HAP-1 (cell line): ENCODE measurements around the gene C6orf47.
A peak's percentile ranks its signal among the peaks of the same experiment; 100 is the strongest.

Experiments
- DNase-seq, 2 experiments: peaks; one replicate each; pipeline ENCODE4 v3.0.0-alpha.2; 2016 to 2020; ENCODE audit warnings: low spot score in 2 of 2
- H3K27me3 ChIP-seq: fragments of 250-450 bp; sonication (Bioruptor Pico); 2 replicates; pipeline ENCODE4 v1.5.1; 2020; ENCODE audit warnings: low read depth, mild to moderate bottlenecking, moderate library complexity
- H3K36me3 ChIP-seq: fragments of 250-450 bp; sonication (Bioruptor Pico); replicated peaks from 2 replicates; pipeline ENCODE4 v1.5.1; 2020; ENCODE audit warnings: mild to moderate bottlenecking
- H3K4me1 ChIP-seq: fragments of 250-450 bp; sonication (Bioruptor Pico); 2 replicates; pipeline ENCODE4 v1.5.1; 2020; ENCODE audit warnings: mild to moderate bottlenecking
- H3K4me3 ChIP-seq: fragments of 250-450 bp; sonication (Bioruptor Pico); 2 replicates; pipeline ENCODE4 v1.5.1; 2020; ENCODE audit warnings: mild to moderate bottlenecking, moderate library complexity
- H3K9me3 ChIP-seq: fragments of 250-450 bp; sonication (Bioruptor Pico); 2 replicates; pipeline ENCODE4 v1.5.1; 2020; ENCODE audit warnings: mild to moderate bottlenecking, moderate library complexity
- in situ Hi-C: fragments of 300-500 bp; cut with MboI; formaldehyde crosslinking; loops from 3 replicates; pipeline ENCODE4 v1.14.3; 2020; ENCODE audit warnings: low sequenced_read_pairs, inconsistent platforms, mixed read lengths

C6orf47 gene

GRCh38 chr6:31692886-31693285 lies 32.3 kb upstream of the C6orf47 start:
- in situ Hi-C loops = no loop called here
- DNase-seq = no peak
- H3K27me3 ChIP-seq = no peaks in the 10 kb centered on the region
- H3K36me3 ChIP-seq = peaks cover 50% of the 10 kb centered on the region
- no peak overlapping the region for H3K4me3 ChIP-seq
- H3K9me3 ChIP-seq = no peaks in the 10 kb centered on the region
- no peaks in the 10 kb centered on the region for H3K4me1 ChIP-seq

- in situ Hi-C loops = no loop called here
- H3K4me3 ChIP-seq = no peak overlapping the region
- no peaks in the 10 kb centered on the region for H3K27me3 ChIP-seq
- H3K9me3 ChIP-seq = no peaks in the 10 kb centered on the region
- no peak for DNase-seq
- H3K36me3 ChIP-seq = peaks cover 53% of the 10 kb centered on the region
- H3K4me1 ChIP-seq = no peaks in the 10 kb centered on the region
Measured at GRCh38 chr6:31692353-31692752, 31.8 kb upstream of the C6orf47 start.

DNA sequence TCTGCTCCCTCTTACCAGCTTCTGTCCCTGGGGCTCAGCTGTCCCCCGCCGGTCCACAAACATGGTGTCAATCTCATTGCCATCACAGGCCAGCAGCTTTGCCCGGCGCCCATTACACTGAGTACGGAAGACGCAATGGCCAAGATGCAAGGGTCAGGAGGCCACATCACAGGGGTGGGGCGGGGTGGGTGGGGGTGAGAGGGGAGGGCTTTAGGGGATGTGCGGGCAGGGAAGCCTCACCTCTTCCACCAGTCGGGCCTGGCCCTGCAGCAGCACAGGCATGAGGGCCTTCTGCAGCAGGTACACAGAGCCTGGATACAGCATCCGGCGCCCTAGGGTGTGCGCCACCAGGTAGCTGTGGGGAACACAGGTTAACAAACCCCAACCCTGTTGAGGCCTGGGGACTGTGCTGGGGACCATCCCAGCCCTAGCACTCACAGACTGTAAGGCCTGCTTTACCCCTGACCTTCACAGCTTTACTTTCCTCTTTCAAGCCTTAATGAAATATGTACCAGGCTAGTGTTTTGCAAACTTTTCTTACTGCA lies 31.1 kb upstream of the C6orf47 start:
- H3K27me3 ChIP-seq = no peaks in the 10 kb centered on the region
- no peaks in the 10 kb centered on the region for H3K4me1 ChIP-seq
- no peaks in the 10 kb centered on the region for H3K9me3 ChIP-seq
- in situ Hi-C loops = no loop called here
- no peak for DNase-seq
- no peak overlapping the region for H3K4me3 ChIP-seq
- H3K36me3 ChIP-seq = peaks cover 52% of the 10 kb centered on the region

- no peaks in the 10 kb centered on the region for H3K27me3 ChIP-seq
- in situ Hi-C loops = no loop called here
- peaks cover 52% of the 10 kb centered on the region for H3K36me3 ChIP-seq
- H3K9me3 ChIP-seq = no peaks in the 10 kb centered on the region
- H3K4me3 ChIP-seq = no peak overlapping the region
- DNase-seq = no peak
- no peaks in the 10 kb centered on the region for H3K4me1 ChIP-seq
Measured at GRCh38 chr6:31691078-31691463, 30.5 kb upstream of the C6orf47 start.

GRCh38 chr6:31690231-31691077 lies 29.9 kb upstream of the C6orf47 start:
- DNase-seq = no peak
- Histone ChIP-seq H3K9me3 (no peaks in the 10 kb centered on the region), H3K4me3 (no peak overlapping the region), H3K36me3 (peaks cover 52% of the 10 kb centered on the region), H3K27me3 (no peaks in the 10 kb centered on the region), H3K4me1 (no peaks in the 10 kb centered on the region)
- in situ Hi-C loops = no loop called here

DNA sequence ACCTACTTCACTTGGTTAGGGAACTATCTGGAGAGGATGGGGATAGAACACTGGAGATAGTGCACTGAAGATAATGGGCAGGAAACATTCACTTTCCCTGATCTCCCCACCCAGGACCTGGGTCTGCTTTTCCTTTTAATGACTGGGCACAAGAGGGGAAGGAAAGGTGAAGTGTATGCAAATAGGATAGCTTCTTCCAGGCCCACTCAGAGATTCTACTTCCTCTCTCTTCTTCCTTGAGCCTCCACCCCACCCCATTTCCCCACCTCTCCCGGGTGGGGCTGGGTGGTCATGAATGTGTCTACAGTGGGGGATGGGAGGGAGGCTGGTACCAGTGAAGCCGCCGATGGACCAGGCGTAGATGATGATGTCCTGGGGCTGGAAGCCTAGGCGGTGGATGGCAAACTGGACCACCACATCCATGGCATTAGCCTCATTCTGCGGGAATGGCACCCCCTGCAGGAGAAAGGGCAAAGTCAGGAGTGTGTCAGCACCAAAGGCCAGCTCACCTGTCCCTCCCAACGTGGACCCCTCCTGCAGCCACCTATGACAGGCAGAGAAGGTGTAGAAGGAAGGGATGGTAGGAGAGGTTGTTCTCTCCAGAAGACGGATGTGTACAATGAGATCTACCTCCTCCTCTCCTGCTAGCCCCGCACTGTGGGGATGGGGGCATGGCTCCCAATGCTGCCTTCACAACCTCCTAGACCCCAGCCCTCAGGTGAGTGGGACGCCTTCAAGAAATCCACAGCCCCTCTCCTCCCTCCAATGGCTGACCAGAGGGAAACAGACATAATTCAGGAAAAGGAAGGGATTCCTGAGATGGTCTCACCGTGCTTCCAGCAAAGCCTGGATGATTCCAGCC lies 28.9 kb upstream of the C6orf47 start:
- Histone ChIP-seq H3K9me3 (no peaks in the 10 kb centered on the region), H3K4me3 (no peak overlapping the region), H3K27me3 (no peaks in the 10 kb centered on the region), H3K36me3 (peaks cover 46% of the 10 kb centered on the region), H3K4me1 (no peaks in the 10 kb centered on the region)
- in situ Hi-C loops = no loop called here
- DNase-seq = peak in 1 of 2 experiments; percentile 35

- H3K36me3 ChIP-seq = peaks cover 40% of the 10 kb centered on the region
- no peak for DNase-seq
- no peak overlapping the region for H3K4me3 ChIP-seq
- no peaks in the 10 kb centered on the region for H3K27me3 ChIP-seq
- in situ Hi-C loops = no loop called here
- no peaks in the 10 kb centered on the region for H3K9me3 ChIP-seq
- no peaks in the 10 kb centered on the region for H3K4me1 ChIP-seq
Measured at GRCh38 chr6:31687860-31688693, 27.5 kb upstream of the C6orf47 start.

- Histone ChIP-seq H3K27me3 (no peaks in the 10 kb centered on the region), H3K4me3 (no peak overlapping the region), H3K4me1 (no peaks in the 10 kb centered on the region), H3K36me3 (peaks cover 36% of the 10 kb centered on the region), H3K9me3 (no peaks in the 10 kb centered on the region)
- no peak for DNase-seq
- in situ Hi-C loops = no loop called here
Measured at GRCh38 chr6:31687321-31687720, 26.7 kb upstream of the C6orf47 start.

DNA sequence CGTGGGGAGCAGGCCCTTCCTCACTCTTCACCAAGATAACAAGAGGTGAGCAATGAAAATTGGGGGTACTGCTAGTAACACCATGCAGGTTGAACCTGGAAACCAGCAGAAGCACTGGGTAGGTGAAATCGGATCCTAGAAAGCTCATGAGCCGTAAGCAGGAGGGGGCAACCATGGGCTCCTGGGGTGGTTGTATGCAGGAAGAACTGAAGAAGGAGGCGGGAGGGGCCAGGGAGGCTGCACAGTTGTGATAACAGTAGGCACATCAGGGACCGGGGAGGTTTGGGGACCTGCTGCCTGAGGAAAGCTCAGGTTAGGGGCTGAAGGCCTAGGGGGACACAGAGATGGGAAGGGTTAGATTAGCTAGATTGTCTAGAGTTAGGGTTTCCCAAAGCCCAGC lies 25.9 kb upstream of the C6orf47 start:
- no peak overlapping the region for H3K4me3 ChIP-seq
- H3K27me3 ChIP-seq = no peaks in the 10 kb centered on the region
- no peaks in the 10 kb centered on the region for H3K9me3 ChIP-seq
- no peak for DNase-seq
- H3K4me1 ChIP-seq = peaks cover 2% of the 10 kb centered on the region
- in situ Hi-C loops = no loop called here
- peaks cover 36% of the 10 kb centered on the region for H3K36me3 ChIP-seq

- H3K36me3 ChIP-seq = peaks cover 13% of the 10 kb centered on the region
- in situ Hi-C loops = no loop called here
- no peak overlapping the region for H3K4me3 ChIP-seq
- H3K27me3 ChIP-seq = no peaks in the 10 kb centered on the region
- no peaks in the 10 kb centered on the region for H3K9me3 ChIP-seq
- DNase-seq = no peak
- H3K4me1 ChIP-seq = peaks cover 12% of the 10 kb centered on the region
Measured at GRCh38 chr6:31683591-31683990, 23.0 kb upstream of the C6orf47 start.

DNA sequence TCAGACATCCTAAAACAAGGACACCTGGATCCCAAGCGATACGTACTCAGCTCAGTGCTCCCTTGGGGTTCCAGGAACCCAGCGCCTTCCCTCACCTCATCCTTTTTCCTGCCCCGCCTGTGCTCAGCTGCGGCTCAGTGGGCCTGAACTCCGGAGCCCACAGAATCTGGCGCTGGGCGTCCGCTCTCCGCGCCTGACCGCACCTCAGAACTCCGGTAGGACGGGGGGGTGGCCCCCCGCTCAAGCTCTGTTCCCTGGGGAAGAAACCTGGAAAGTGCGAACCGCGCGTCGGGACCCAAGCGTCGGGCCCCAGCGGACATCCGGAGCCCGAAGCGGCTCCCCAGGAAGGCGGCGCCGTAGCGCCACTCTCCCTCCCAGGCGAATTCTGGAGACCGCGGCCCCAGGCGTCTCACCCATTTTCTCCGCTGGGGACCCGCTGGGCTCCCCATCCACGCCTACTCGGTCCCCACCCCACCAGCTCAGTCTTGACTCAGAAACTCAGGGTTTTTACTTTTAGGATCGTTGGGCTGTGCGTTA lies 20.6 kb upstream of the C6orf47 start:
- in situ Hi-C loops = no loop called here

DNA sequence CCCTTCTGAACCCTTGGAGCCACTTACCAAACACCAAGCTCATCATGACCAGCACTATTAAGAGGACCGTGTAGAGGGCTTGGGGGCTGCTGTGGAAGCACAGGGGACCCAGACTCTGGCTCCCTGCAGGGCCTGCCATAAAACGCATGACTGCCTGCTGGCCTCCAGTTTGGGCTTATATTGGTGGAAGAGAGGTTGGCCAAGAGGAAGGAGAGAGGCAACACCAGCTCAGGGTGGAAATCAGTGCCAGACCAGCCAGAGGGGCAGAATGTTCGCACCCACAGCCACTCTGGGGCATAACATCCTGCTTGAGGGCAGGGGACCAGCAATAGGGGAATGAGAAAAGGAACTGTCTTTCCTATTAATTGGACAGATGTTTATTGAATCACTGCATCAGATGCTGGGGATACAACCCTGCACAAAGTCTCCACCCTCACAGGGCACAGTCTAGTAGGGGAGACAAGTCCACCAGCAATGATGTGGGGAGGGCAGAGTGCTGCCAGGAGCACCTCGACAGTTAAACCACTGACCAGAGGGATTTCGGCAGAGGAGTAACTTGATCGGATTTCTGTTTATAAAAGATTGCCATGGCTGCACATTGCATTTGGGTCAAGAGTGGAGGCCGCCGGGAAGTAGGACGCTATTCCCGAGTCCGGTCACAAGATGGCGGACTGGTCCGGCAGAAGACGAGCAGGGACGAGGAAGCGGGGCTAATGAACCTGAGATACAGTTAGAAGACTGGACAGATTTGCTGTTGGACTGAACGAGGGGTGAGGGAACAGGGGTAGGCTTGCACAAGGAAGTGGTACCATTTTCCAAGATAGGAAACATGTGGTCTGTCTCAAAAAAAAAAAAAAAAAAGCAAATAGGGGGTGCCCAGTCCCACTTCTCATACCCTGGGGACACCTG lies 19.9 kb upstream of the C6orf47 start, which contains the start of gene LY6G5C:
Gene LY6G5C, minus strand, starts transcription at position 842 of the 909 bp plus-strand sequence. Its CDS starts 694 bp downstream, at position 148.
- peaks cover 12% of the 10 kb centered on the region for H3K4me1 ChIP-seq
- no peaks in the 10 kb centered on the region for H3K36me3 ChIP-seq
- H3K9me3 ChIP-seq = no peaks in the 10 kb centered on the region
- peak; percentile 84 to 87 for DNase-seq
- no peaks in the 10 kb centered on the region for H3K27me3 ChIP-seq
- in situ Hi-C loops = no loop called here
- H3K4me3 ChIP-seq = peak within 1 kb of the TSS; percentile 30

More for the DNA sequence above, 20.6 kb upstream of the C6orf47 start:
- no peaks in the 10 kb centered on the region for H3K27me3 ChIP-seq
- peak in 1 of 2 experiments; percentile 63 for DNase-seq
- H3K36me3 ChIP-seq = no peaks in the 10 kb centered on the region
- H3K4me3 ChIP-seq = peak overlapping the region; percentile 30
- H3K4me1 ChIP-seq = peaks cover 12% of the 10 kb centered on the region
- H3K9me3 ChIP-seq = no peaks in the 10 kb centered on the region
